Epithelial cell of proximal tubule (primary cell): ENCODE data around the gene UGGT1. TPM values are rescaled to one million over a fixed set of nuclear protein-coding genes. Genes with fewer than 3 reads are reported as not detected.

Experiments
- DNase-seq: peaks from one replicate; pipeline ENCODE4 v3.0.0-alpha.2; 2011; ENCODE audit warnings: low read depth
- H3K4me3 ChIP-seq: 2 replicates; pipeline ENCODE4 v1.5.1; 2011; ENCODE audit warnings: low read depth, mild to moderate bottlenecking, low read length
- CTCF ChIP-seq: conservative IDR thresholded peaks from 2 replicates; pipeline ENCODE4 v1.5.1; 2012; ENCODE audit warnings: low read depth, mild to moderate bottlenecking, low read length
- total RNA-seq: library from RNA; depleted of rRNA; stranded (reverse); fragments of >200 nt; gene quantifications from 2 replicates; pipeline ENCODE4 v1.2.3, GENCODE V29; 2015

UGGT1 gene
- total RNA-seq, 1 donor from 2014 or later = 43.2 TPM

- H3K4me3 ChIP-seq = no peak overlapping the region
- no peak for TF ChIP-seq CTCF
- no peak for DNase-seq
Observed at GRCh38 chr2:128153786-128154185, 62.8 kb downstream of the UGGT1 start.

- no peak overlapping the region for H3K4me3 ChIP-seq
- no peak for TF ChIP-seq CTCF
- no peak for DNase-seq
Observed at GRCh38 chr2:128154225-128154624, 63.2 kb downstream of the UGGT1 start.

GRCh38 chr2:128155970-128156369, 65.0 kb downstream of the UGGT1 start:
- DNase-seq = no peak
- no peak overlapping the region for H3K4me3 ChIP-seq
- TF ChIP-seq CTCF = no peak

DNA sequence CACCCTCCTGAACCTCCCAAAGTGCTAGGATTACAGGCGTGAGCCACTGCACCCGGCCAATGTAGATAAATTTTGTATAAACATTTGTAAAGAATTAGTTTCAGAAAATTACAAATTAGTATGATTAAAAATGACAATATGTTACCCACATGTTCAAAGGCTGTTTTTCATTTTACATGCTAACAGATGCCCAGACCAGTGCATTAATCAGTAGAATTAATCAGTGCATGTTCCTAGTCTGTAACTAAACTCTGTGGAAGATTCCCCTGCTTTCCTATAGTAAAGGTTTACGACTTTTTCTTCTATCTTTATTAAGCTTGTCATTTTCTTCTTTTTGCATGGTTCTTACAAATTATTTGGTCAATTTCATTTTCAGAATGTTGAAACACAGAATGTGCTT, 65.8 kb downstream of the UGGT1 start:
- no peak for TF ChIP-seq CTCF
- DNase-seq = no peak
- no peak overlapping the region for H3K4me3 ChIP-seq

DNA sequence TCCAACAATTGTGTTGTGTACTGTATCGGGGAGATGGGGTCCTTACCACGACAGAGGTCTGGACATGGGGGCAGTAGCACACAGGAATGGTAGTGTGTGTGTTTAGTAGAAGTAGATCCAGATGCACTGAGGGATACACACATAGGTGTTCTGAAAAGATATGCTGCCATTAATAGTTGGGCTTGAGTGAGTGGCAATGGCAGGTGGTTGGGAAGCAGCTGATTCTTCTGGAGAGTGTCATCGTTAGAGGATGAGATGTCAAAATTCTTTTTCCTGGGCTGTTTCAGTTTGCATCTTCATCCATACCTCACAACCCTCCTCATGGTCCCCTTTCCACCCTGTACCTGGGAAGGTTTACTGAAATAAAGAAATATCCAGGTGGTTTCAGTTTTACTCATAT, 66.6 kb downstream of the UGGT1 start:
- no peak for TF ChIP-seq CTCF
- no peak overlapping the region for H3K4me3 ChIP-seq
- no peak for DNase-seq

- no peak overlapping the region for H3K4me3 ChIP-seq
Observed at GRCh38 chr2:128158176-128158575, 67.2 kb downstream of the UGGT1 start.

More at GRCh38 chr2:128158176-128158575, 67.2 kb downstream of the UGGT1 start:
- no peak for TF ChIP-seq CTCF
- DNase-seq = no peak
